Body of pancreas (tissue), 4 donors: ENCODE measurements around the gene MASP1. TPM values are rescaled to one million over a fixed set of nuclear protein-coding genes. Genes with fewer than 3 reads are reported as not detected.
A peak's percentile ranks its signal among the peaks of the same experiment; 100 is the strongest.

ENCODE experiments used
- ATAC-seq: fragments of 150-250 bp; one replicate; pipeline ENCODE4 v1.9.1; 2016
- DNase-seq, 4 donors: peaks; one replicate each; pipeline ENCODE4 v3.0.0-alpha.2; 2019
- H3K27ac ChIP-seq, 4 donors: fragments of 200-600 bp; sonication (generic); 1 replicate in 3 of 4; 2 replicates in 1 of 4; pipeline versions ENCODE4 v1.5.1 to v1.6.1; 2016 to 2019; ENCODE audit warnings: mild to moderate bottlenecking in 1 of 4, mixed read lengths in 1 of 4, moderate library complexity in 1 of 4
- H3K27me3 ChIP-seq, 2 donors: fragments of 200-600 bp; sonication (generic); one replicate each; pipeline ENCODE4 v1.6.0; 2016; ENCODE audit warnings: mild to moderate bottlenecking in 1 of 2
- H3K36me3 ChIP-seq, 2 donors: fragments of 200-600 bp; sonication (generic); replicated peaks in 1 of 2; 2 replicates each; pipeline ENCODE4 v1.5.1; 2016; ENCODE audit warnings: low read depth in 2 of 2; ENCODE audit not compliant: insufficient read depth in 1 of 2
- H3K4me1 ChIP-seq: fragments of 200-600 bp; sonication (generic); one replicate; pipeline ENCODE4 v1.6.0; 2016
- H3K4me3 ChIP-seq, 2 donors: fragments of 200-600 bp; sonication (generic); 1 replicate in 1 of 2; 2 replicates in 1 of 2; pipeline ENCODE4 v1.5.1; 2016 to 2019
- H3K9me3 ChIP-seq, 3 donors: fragments of 200-600 bp; sonication (generic); 1 replicate in 2 of 3; 2 replicates in 1 of 3; pipeline ENCODE4 v1.5.1; 2016
- POLR2A ChIP-seq, 3 donors: fragments of 450-650 bp; IDR thresholded peaks; one replicate each; pipeline ENCODE4 v1.6.1; 2016; ENCODE audit warnings: antibody characterized with exemption in 3 of 3, mild to moderate bottlenecking in 2 of 3
- WGBS, 2 donors: methylation state at CpG; one replicate each; pipeline ENCODE4 v1.1.5; 2017; 5-methylcytosine and 5-hydroxymethylcytosine counted together
- intact Hi-C: fragments of 100-400 bp; cut with DNase I; formaldehyde crosslinking; loops from one replicate; pipeline ENCODE4 v1.15.1; 2023
- total RNA-seq, 2 donors: library from RNA; depleted of rRNA; stranded (reverse); fragments of >200 nt; gene quantifications; one replicate each; pipeline ENCODE4 v1.1.0, GENCODE V29; 2016
- TF ChIP-seq, protein P1 (sequence below), 7 experiments: fragments of 450-650 bp in 4 of 7; fragments of 200-600 bp in 3 of 7; sonication (generic) in 3 of 7; IDR thresholded peaks; one replicate each; pipeline ENCODE4 v1.5.1; 2016 to 2019; ENCODE audit warnings: antibody characterized with exemption in 7 of 7

Gene MASP1, protein sequence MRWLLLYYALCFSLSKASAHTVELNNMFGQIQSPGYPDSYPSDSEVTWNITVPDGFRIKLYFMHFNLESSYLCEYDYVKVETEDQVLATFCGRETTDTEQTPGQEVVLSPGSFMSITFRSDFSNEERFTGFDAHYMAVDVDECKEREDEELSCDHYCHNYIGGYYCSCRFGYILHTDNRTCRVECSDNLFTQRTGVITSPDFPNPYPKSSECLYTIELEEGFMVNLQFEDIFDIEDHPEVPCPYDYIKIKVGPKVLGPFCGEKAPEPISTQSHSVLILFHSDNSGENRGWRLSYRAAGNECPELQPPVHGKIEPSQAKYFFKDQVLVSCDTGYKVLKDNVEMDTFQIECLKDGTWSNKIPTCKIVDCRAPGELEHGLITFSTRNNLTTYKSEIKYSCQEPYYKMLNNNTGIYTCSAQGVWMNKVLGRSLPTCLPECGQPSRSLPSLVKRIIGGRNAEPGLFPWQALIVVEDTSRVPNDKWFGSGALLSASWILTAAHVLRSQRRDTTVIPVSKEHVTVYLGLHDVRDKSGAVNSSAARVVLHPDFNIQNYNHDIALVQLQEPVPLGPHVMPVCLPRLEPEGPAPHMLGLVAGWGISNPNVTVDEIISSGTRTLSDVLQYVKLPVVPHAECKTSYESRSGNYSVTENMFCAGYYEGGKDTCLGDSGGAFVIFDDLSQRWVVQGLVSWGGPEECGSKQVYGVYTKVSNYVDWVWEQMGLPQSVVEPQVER
- total RNA-seq, result 1 to 10 TPM in 1 of 2 donors, not detected in 1; 2.3 TPM

DNA sequence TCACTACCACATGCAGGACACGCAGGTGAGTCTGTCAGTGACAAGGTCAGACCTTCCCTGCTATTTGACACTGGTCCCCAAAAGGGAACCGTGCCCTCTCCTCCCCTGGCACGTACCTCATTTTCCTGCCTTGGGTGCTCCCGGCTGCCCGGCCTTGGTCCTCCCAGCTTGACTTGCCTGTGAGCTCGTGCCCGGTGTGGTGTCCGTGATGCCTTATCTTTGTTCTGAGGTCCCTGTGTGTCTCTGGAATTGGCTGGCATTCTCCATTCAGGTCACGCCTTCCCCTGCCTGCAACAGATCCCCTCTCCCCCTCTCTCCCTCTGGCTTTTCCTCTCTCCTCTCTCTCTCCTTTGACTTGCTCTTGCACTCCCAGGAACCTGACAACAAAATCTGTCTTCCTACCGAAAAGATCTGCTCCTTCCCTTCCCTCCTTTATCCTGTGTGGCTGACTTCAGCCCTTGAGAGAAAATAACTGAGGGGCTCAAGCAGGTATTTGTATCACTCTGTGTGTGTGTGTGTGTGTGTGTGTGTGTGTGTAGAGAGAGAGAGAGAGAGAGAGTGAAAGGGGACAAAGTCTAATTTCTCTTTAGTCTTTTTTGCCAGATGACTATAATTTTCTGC lies at the start of gene MASP1:
MASP1 (minus strand) TSS at position 226 of the 621 bp plus-strand sequence; CDS start at position 121, 105 bp downstream.
- intact Hi-C loops, result no loop called here
- no peak within 1 kb of the TSS for H3K4me3 ChIP-seq
- 13 to 14% methylated on average over 10 of the region's 10 CpGs for WGBS, 2 donors
- no peaks in the 10 kb centered on the region for H3K9me3 ChIP-seq
- no peaks in the 10 kb centered on the region for H3K27me3 ChIP-seq
- H3K4me1 ChIP-seq, result peaks cover 12% of the 10 kb centered on the region
- ATAC-seq (peak; percentile 21), DNase-seq (peak in 2 of 4 donors; percentile 15 to 16)
- no peak within 1 kb of the TSS for H3K27ac ChIP-seq
- TF ChIP-seq POLR2A (IDR thresholded peaks at IDR 0.05), result no peak
- TF ChIP-seq, protein P1, sequence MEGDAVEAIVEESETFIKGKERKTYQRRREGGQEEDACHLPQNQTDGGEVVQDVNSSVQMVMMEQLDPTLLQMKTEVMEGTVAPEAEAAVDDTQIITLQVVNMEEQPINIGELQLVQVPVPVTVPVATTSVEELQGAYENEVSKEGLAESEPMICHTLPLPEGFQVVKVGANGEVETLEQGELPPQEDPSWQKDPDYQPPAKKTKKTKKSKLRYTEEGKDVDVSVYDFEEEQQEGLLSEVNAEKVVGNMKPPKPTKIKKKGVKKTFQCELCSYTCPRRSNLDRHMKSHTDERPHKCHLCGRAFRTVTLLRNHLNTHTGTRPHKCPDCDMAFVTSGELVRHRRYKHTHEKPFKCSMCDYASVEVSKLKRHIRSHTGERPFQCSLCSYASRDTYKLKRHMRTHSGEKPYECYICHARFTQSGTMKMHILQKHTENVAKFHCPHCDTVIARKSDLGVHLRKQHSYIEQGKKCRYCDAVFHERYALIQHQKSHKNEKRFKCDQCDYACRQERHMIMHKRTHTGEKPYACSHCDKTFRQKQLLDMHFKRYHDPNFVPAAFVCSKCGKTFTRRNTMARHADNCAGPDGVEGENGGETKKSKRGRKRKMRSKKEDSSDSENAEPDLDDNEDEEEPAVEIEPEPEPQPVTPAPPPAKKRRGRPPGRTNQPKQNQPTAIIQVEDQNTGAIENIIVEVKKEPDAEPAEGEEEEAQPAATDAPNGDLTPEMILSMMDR (IDR thresholded peaks at IDR 0.05), result no peak
- no peaks in the 10 kb centered on the region for H3K36me3 ChIP-seq

GRCh38 chr3:187340578-187340977 lies 49.0 kb upstream of the MASP1 start:
- no peaks in the 10 kb centered on the region for H3K9me3 ChIP-seq
- 37 to 45% methylated on average over 1 of the region's 1 CpG for WGBS, 2 donors
- intact Hi-C loops, result no loop called here

GRCh38 chr3:187336322-187336721 lies 44.8 kb upstream of the MASP1 start:
- 59 to 60% methylated on average over 1 to 3 of the region's 3 CpGs for WGBS, 2 donors
- no peaks in the 10 kb centered on the region for H3K9me3 ChIP-seq
- no peak overlapping the region for H3K4me3 ChIP-seq
- TF ChIP-seq, protein P1 (IDR thresholded peaks at IDR 0.05), result no peak
- TF ChIP-seq POLR2A (IDR thresholded peaks at IDR 0.05), result no peak
- no peaks in the 10 kb centered on the region for H3K4me1 ChIP-seq
- DNase-seq (no peak), ATAC-seq (no peak)
- H3K36me3 ChIP-seq, result no peaks in the 10 kb centered on the region
- H3K27me3 ChIP-seq, result no peaks in the 10 kb centered on the region
- intact Hi-C loops, result no loop called here
- H3K27ac ChIP-seq, result no peak overlapping the region

More at GRCh38 chr3:187340578-187340977, 49.0 kb upstream of the MASP1 start:
- no peak for DNase-seq
- Histone ChIP-seq H3K27ac (no peak overlapping the region), H3K4me1 (no peaks in the 10 kb centered on the region), H3K4me3 (no peak overlapping the region), H3K36me3 (no peaks in the 10 kb centered on the region), H3K27me3 (no peaks in the 10 kb centered on the region)
- no peak for ATAC-seq
- TF ChIP-seq POLR2A (IDR thresholded peaks at IDR 0.05), result no peak
- TF ChIP-seq, protein P1 (IDR thresholded peaks at IDR 0.05), result no peak

GRCh38 chr3:187334904-187335303 lies 43.4 kb upstream of the MASP1 start:
- TF ChIP-seq, protein P1 (IDR thresholded peaks at IDR 0.05), result no peak
- TF ChIP-seq POLR2A (IDR thresholded peaks at IDR 0.05), result no peak
- 87 to 92% methylated on average over 4 of the region's 4 CpGs for WGBS, 2 donors
- H3K9me3 ChIP-seq, result no peaks in the 10 kb centered on the region
- intact Hi-C loops, result no loop called here
- no peak overlapping the region for H3K27ac ChIP-seq
- no peaks in the 10 kb centered on the region for H3K27me3 ChIP-seq
- H3K4me1 ChIP-seq, result no peaks in the 10 kb centered on the region
- no peaks in the 10 kb centered on the region for H3K36me3 ChIP-seq
- ATAC-seq, result no peak
- no peak for DNase-seq
- H3K4me3 ChIP-seq, result no peak overlapping the region
